Stimulated activated CD8-positive, alpha-beta memory T cell treated with anti-CD3 and anti-CD28 coated beads, Interleukin-7, amount 100 ng/mL, for 48 hours (primary cell): ENCODE results near the gene TP73.

Experiments
- DNase-seq, 2 donors: peaks; one replicate each; pipeline ENCODE4 v3.0.0-alpha.2; 2020; ENCODE audit warnings: low read depth in 1 of 2; ENCODE audit errors: extremely low read depth in 1 of 2

Gene TP73

GRCh38 chr1:3683992-3684391 lies 31.7 kb downstream of the TP73 start:
- DNase-seq, result no peak

DNA sequence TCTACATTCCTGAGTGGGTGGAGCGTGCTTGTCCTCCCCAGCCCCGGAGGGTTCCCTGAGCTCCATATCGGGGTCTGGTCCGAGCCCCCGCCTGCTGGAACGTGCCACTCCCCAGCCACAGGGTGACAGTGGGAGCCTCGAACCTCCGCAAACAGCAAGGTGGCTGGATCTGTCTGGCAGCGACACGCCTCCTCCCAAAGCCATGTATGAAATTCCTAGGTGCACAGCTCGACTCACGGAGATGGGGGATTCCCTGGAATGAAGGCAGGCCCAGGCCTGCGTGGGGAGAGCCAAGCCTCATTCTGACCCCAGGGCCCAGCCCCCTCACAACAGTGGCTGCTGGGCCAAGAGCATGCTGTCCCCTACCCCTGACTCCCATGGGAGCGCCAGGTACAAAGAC lies 32.9 kb downstream of the TP73 start:
- no peak for DNase-seq

- DNase-seq, result no peak
Observed at GRCh38 chr1:3685906-3686305, 33.6 kb downstream of the TP73 start.

- DNase-seq, result no peak
Observed at GRCh38 chr1:3687504-3687903, 35.2 kb downstream of the TP73 start.

DNA sequence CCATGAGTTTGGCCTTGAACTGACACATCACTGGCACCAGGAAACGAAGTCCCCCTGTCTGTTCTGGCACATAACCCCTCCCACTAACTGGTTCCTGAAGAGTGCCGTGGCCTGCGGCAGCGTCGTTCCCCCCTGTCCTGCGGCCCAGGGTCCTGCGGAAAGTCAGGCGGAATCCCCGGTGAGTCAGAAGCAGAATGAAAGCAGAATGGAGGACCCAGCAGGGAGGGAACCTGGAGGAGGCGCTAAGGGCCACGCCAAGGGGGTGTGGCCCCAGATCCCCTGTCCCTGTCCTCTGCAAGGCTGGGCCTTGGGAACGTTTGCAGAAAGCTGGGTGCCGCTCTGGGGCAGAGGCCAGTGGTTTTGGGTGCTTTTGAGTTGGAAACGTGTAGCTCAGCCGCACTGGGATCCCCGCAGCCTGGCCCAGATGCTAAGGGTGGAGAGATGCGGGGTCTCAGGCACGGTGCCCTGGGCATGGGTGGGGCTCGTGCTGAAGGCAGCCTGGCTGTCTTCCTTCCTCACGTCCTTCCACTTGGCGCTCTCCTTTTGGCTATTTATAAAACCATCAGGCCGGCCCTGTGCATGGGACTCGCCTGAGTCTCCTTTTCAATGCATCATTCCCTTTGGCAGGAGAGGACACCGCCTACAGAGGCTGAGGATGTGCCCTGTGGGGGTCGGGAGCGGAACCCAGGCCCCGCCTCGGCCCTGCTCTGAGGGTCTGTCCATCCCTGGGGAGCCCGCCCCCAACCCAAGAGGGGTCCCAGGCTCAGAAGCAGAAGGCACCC lies 36.2 kb downstream of the TP73 start:
- DNase-seq, result no peak

- no peak for DNase-seq
Observed at GRCh38 chr1:3689138-3689750, 36.9 kb downstream of the TP73 start.

GRCh38 chr1:3690282-3691065 lies 38.2 kb downstream of the TP73 start:
- no peak for DNase-seq

DNA sequence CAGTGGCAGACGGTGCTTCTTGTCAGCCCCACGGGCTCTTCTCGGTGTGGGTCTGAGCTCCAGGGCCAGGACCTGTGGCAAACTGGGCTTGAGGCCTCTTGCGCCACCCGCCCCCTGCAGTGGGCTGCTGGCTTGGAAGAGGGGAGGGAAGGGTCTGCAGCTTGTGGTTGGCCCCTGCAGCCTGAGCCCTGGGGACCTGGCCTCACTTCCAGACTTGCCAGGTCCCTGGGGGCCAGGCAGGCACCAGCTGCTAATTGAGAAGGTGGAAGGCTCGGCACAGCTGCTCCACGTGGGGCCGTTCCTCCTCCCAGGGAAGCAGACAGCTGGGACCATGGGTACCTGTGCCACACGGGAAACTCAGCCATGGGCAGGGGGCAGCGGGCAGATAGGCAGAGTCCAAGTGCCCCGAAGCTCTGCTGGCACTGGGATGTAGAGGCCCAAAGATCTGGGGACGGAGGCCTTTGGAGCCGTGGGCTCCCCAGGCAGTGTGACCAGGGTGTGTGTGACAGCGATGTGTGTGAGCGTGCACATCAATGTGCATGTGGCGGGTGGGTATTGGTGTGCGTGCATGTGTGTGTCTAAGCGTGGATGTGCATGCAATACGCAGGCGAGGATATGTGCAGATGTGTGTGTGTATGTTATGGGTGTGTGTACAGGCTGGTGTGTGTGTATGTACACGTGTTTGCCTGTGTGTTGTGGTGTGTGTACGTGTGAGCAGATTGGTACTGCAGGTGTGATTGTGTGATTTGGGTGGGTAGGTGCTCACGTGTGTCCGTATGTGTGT lies 39.3 kb downstream of the TP73 start:
- DNase-seq, result no peak

GRCh38 chr1:3692598-3692997 lies 40.3 kb downstream of the TP73 start:
- no peak for DNase-seq

GRCh38 chr1:3693321-3693720 lies 41.0 kb downstream of the TP73 start:
- DNase-seq, result no peak

DNA sequence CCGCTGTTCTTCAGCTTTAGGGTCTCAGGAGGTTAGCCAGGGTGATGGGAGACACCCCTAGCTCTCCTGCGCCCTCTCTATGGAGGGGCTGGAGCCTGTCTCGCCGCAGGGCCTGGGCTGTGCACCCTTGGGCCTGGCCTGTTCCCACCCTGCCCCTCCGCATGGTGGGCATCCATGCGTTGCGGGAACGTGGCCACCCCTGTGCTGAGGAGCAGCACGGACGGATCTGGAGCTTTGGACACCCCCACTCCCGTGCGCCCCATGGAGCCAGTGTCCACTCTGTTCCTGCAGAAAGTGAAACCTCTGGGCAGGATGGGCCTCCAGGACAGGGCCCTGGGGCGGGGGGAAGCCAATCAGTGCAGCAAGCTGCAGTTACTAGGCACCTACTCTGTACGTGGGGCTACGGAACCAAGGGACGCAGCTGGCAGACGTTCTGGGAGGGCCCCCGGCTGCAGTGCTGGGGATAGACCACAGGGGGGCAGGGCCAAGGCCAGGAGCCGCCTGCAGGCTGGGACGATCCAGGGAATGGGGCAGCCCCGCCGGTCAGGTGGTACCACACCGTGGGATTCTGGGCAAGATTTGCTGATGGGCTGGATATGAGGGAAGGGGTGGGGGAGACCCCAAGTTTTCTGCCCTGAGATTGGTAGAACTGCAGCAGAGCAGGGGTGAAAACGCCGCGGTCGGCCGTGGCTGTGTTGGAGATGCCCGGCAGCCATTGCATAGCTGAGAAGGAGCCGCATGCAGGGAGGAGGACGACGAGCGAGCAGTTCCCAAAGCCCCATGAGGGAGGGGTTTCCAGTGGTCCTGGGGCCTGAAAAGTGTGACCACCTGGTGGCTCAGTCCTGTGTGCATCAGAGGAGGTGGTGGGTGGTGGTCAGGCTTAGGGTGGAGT lies 43.3 kb downstream of the TP73 start:
- DNase-seq, result no peak

DNA sequence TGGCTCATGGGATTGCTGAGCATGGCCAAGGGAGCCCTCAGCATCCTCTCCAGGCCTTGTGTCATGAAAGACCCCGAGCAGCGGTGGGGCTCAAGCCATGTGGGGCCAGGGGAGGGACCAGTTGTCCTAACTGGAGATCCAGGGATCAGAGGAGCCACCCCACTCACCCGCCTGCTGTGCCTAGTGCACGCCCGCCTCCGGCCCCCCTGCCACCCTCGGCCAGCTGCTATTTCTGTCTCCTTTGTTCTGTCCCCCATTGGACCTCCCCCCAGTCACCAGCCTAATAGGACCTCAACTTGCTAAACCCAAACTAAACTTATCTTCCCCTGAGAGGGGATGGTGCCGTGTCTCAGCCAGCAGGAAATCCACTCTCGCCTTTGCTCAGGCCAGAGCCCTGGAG lies 44.4 kb downstream of the TP73 start:
- DNase-seq, result no peak

GRCh38 chr1:3697104-3697503 lies 44.8 kb downstream of the TP73 start:
- no peak for DNase-seq

DNA sequence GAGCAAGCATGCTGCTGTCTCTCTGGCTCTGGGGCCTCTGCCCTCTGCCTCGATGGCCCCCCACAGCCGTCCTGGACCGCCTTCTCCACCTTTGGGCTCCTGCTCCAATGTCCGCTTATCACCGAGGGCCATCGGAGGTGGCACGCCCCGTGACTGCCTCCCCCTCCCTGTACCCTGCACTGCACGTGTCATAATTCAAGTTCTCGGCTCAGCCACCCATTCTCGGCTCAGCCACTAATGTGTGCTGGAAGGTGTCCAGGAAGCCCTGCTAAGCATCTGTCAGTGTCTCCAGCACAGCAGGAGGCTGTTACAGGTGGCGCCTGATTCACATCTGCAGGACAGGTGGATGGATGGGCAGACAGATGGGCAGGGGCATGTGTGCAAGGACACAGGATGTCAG lies 45.5 kb downstream of the TP73 start:
- no peak for DNase-seq

- DNase-seq, result no peak
Observed at GRCh38 chr1:3698660-3699408, 46.5 kb downstream of the TP73 start.

DNA sequence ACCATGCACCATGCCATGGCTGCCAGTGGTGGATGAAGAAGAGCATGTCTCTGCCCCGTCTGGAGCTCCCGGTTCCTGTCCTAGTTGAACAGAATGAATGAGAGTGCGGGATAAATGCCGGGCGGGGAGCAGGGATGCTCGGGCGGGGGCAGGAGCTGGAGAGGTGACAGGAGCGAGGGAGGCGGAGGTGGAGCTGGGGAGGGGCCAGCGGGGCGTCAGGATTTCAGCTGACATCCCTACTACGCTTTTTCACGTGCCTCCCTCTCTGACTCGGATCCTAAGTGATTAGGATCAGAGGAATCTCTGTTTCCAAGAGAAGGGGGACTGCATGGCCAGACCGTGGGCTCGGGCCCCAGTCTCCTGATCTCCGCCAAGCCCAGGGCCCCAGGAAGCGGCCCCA lies 47.3 kb downstream of the TP73 start:
- DNase-seq, result no peak

DNA sequence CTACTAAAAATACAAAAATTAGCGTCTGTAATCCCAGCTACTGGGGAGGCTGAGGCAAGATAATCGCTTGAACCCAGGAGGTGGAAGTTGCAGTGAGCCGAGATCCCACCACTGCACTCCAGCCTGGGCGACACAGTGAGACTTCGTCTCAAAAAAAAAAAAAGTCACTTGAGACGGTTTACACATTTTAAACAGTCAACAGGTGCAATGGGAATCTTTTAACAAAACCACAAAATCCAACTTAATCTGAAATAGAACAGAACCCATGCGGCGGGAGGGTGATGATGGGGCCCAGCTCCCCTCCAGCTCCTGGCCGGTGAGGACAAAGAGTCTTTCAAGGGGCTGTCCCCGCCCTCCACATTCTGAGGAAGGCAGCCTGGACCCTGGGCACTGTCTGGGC lies 48.3 kb downstream of the TP73 start:
- no peak for DNase-seq

GRCh38 chr1:3702528-3702927 lies 50.2 kb downstream of the TP73 start:
- no peak for DNase-seq

- DNase-seq, result no peak
Observed at GRCh38 chr1:3702990-3703728, 50.8 kb downstream of the TP73 start.
